Measurements from ENCODE around the gene VSIG1.

Gene VSIG1

GRCh38 chrX:108064613-108065012, 19.7 kb downstream of the VSIG1 start:
- no peak for DNase-seq (ENCODE audit: low read depth)

GRCh38 chrX:108068121-108068520, 23.3 kb downstream of the VSIG1 start:
- DNase-seq (ENCODE audit: low read depth), result no peak

GRCh38 chrX:108070891-108071290, 26.0 kb downstream of the VSIG1 start:
- DNase-seq (ENCODE audit: low read depth), result no peak

- DNase-seq (ENCODE audit: low read depth), result no peak
These were observed 26.7 kb downstream of the VSIG1 start for GRCh38 chrX:108071578-108071977.

GRCh38 chrX:108072746-108073145, 27.9 kb downstream of the VSIG1 start:
- DNase-seq (ENCODE audit: low read depth), result no peak

GRCh38 chrX:108081110-108081509, 36.2 kb downstream of the VSIG1 start:
- no peak for DNase-seq (ENCODE audit: low read depth)

- DNase-seq (ENCODE audit: low read depth), result no peak
These were observed 42.9 kb downstream of the VSIG1 start for GRCh38 chrX:108087792-108088191.

- DNase-seq (ENCODE audit: low read depth), result no peak
These were observed 43.6 kb downstream of the VSIG1 start for GRCh38 chrX:108088511-108088910.

GRCh38 chrX:108090491-108091263, 45.8 kb downstream of the VSIG1 start:
- no peak for DNase-seq (ENCODE audit: low read depth)

- peak; percentile 78 for DNase-seq (ENCODE audit: low read depth)
These were observed 46.5 kb downstream of the VSIG1 start, which contains the start of the genes ATG4A and PSMD10 for GRCh38 chrX:108091264-108091877. TSS of gene ATG4A (plus strand) at chrX:108091778. CDS start at chrX:108091827, 49 bp downstream. TSS of gene PSMD10 (minus strand) at chrX:108091542. CDS start at chrX:108091520, 22 bp downstream.

- DNase-seq (ENCODE audit: low read depth), result no peak
These were observed 47.0 kb downstream of the VSIG1 start for GRCh38 chrX:108091878-108092291.

- no peak for DNase-seq (ENCODE audit: low read depth)
These were observed 52.5 kb downstream of the VSIG1 start for GRCh38 chrX:108097380-108097779.

- DNase-seq (ENCODE audit: low read depth), result no peak
These were observed 60.6 kb downstream of the VSIG1 start for GRCh38 chrX:108105473-108105872.

- DNase-seq (ENCODE audit: low read depth), result no peak
These were observed 69.7 kb downstream of the VSIG1 start for GRCh38 chrX:108114541-108114940.

- DNase-seq (ENCODE audit: low read depth), result no peak
These were observed 73.1 kb downstream of the VSIG1 start for GRCh38 chrX:108117988-108118387.

GRCh38 chrX:108121291-108121690, 76.4 kb downstream of the VSIG1 start:
- DNase-seq (ENCODE audit: low read depth), result no peak

- DNase-seq (ENCODE audit: low read depth), result no peak
These were observed 77.9 kb downstream of the VSIG1 start for GRCh38 chrX:108122748-108123147.

GRCh38 chrX:108123591-108124366, 78.9 kb downstream of the VSIG1 start:
- no peak for DNase-seq (ENCODE audit: low read depth)

GRCh38 chrX:108126661-108127060, 81.8 kb downstream of the VSIG1 start:
- DNase-seq (ENCODE audit: low read depth), result no peak

GRCh38 chrX:108127152-108127551, 82.3 kb downstream of the VSIG1 start:
- DNase-seq (ENCODE audit: low read depth), result no peak

All from activated T-helper 9 cell treated with anti-CD3 and anti-CD28 coated beads, Interleukin-2, amount 50 U/mL, for 16 hours (primary cell).